ENCODE measurements around the gene CDH4. TPM values are rescaled to one million over a fixed set of nuclear protein-coding genes. Genes with fewer than 3 reads are reported as not detected.

CDH4 gene
- polyA plus RNA-seq, 1 experiment = 1.5 TPM

DNA sequence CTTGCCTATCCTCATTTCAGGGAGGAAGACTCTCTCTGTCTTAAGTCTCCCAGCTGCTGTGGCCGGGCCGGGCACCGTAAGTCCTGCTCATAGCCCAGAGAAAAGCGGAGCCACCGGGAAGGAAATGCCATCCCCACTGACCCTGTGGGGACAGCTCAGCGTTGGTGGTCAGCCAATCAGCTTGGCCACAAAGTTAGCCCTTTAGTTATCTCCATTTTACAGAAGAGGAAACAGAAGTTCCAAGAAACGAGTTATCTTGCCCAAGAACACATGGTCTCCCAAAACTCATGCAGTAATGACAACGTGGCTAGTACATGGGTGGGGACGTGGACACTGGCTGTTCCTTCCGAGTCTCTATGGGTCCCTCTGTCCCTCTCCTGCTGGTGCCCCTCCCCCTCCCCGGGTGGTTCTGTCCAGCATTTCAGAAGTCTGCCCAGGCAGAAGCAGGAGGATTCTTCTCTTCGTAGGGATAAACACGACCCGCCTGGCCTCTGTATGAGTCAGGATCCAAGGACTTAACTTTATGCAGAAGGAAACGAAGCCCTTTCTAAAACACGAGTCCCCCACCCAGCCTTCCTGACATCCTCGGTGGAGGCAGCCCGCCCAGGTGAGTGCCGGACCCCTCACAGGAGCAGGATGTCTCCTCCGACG, 273.8 kb downstream of the CDH4 start:
- CTCF ChIA-PET = no interaction called here
- TF ChIP-seq CTCF (IDR thresholded peaks at IDR 0.05; ENCODE audit: insufficient read depth, low read depth, low read length) = no peak
- no peak overlapping the region for H3K4me3 ChIP-seq (ENCODE audit: low read depth, low read length)
- no peaks in the 10 kb centered on the region for H3K27me3 ChIP-seq (ENCODE audit: control insufficient read depth, insufficient read depth, low read length)
- no peaks in the 10 kb centered on the region for H3K36me3 ChIP-seq (ENCODE audit: control insufficient read depth, insufficient read depth, low read length)
- POLR2A ChIA-PET = no interaction called here
- DNase-seq (ENCODE audit: low read depth) = no peak

DNA sequence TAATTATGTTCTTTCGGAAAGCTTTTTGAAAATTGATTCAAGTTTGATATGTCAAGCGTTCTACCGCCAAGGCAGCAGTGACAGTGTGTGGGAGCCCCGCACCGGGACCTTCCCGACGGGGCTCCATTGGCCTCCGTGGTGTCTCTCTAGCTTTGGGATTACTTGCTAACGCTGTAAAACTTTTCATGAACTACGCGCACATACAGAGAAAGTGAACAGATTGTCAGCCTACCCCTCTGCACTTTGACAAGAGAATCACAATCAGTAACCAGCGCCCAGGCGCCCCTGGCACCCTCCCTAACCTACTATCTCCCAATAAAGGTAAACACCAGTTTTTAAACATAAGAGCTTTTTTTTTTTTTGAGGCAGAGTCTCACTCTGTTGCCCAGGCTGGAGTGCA, 274.8 kb downstream of the CDH4 start:
- TF ChIP-seq CTCF (IDR thresholded peaks at IDR 0.05; ENCODE audit: insufficient read depth, low read depth, low read length) = no peak
- Histone ChIP-seq H3K36me3 (ENCODE audit: control insufficient read depth, insufficient read depth, low read length) (no peaks in the 10 kb centered on the region), H3K27me3 (ENCODE audit: control insufficient read depth, insufficient read depth, low read length) (no peaks in the 10 kb centered on the region), H3K4me3 (ENCODE audit: low read depth, low read length) (no peak overlapping the region)
- ChIA-PET CTCF (interaction anchor here (0.7 kb wide), 1 partner anchor 30 kb away, joined by 3 read pairs; no protein-coding TSS in a partner anchor), POLR2A (no interaction called here)
- DNase-seq (ENCODE audit: low read depth) = no peak

- TF ChIP-seq CTCF (IDR thresholded peaks at IDR 0.05; ENCODE audit: insufficient read depth, low read depth, low read length) = no peak
- Histone ChIP-seq H3K36me3 (ENCODE audit: control insufficient read depth, insufficient read depth, low read length) (no peaks in the 10 kb centered on the region), H3K27me3 (ENCODE audit: control insufficient read depth, insufficient read depth, low read length) (no peaks in the 10 kb centered on the region), H3K4me3 (ENCODE audit: low read depth, low read length) (no peak overlapping the region)
- DNase-seq (ENCODE audit: low read depth) = no peak
- CTCF ChIA-PET = interaction anchor here (0.7 kb wide), 1 partner anchor 30 kb away, joined by 3 read pairs; no protein-coding TSS in a partner anchor
- POLR2A ChIA-PET = no interaction called here
Observed at GRCh38 chr20:61527626-61528025, 275.6 kb downstream of the CDH4 start.

DNA sequence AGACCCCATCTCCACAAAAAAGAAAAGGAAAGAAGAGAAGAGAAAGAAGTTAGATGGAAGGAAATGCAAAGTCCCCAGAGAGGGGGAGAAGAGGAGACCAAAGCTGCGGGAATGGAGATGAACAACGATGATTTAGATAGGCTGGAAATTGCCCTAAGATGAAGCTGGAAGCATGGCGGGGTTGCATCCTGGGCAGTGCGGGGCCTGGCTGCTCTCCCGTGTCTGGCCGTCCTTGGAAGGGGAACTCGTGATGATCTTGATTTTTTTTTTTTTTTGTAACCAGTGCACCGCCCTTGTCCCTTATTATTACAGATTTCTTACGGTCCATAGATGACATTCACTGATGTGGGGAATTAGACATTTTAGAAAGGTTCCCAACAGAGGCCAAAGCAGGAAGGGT, 276.5 kb downstream of the CDH4 start:
- Histone ChIP-seq H3K27me3 (ENCODE audit: control insufficient read depth, insufficient read depth, low read length) (no peaks in the 10 kb centered on the region), H3K4me3 (ENCODE audit: low read depth, low read length) (no peak overlapping the region), H3K36me3 (ENCODE audit: control insufficient read depth, insufficient read depth, low read length) (no peaks in the 10 kb centered on the region)
- no peak for TF ChIP-seq CTCF (IDR thresholded peaks at IDR 0.05; ENCODE audit: insufficient read depth, low read depth, low read length)
- DNase-seq (ENCODE audit: low read depth) = no peak
- CTCF ChIA-PET = no interaction called here
- POLR2A ChIA-PET = no interaction called here

DNA sequence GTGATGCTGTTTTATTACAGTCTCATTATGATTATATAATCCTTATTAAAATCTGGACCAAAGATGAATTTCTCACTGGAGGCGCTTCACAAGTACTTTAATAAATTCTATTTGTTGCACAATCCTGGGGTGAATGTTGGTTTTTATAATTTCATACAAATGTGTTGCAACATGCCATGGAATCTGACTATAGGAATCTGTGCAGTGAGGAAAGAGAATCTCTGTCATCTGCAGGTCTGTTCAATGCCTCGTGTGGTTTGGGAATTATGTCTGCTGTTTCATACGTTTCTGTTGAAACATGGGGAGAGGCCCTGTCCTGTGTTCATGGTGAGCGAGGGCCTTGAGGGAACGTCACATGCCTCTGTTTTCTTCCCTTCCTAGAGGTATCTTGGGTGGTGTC, 277.3 kb downstream of the CDH4 start:
- ChIA-PET CTCF (no interaction called here), POLR2A (no interaction called here)
- Histone ChIP-seq H3K36me3 (ENCODE audit: control insufficient read depth, insufficient read depth, low read length) (no peaks in the 10 kb centered on the region), H3K27me3 (ENCODE audit: control insufficient read depth, insufficient read depth, low read length) (no peaks in the 10 kb centered on the region), H3K4me3 (ENCODE audit: low read depth, low read length) (no peak overlapping the region)
- no peak for DNase-seq (ENCODE audit: low read depth)
- no peak for TF ChIP-seq CTCF (IDR thresholded peaks at IDR 0.05; ENCODE audit: insufficient read depth, low read depth, low read length)

Measured in BJ (cell line).